Stimulated activated CD8-positive, alpha-beta memory T cell treated with anti-CD3 and anti-CD28 coated beads, Interleukin-7, amount 100 ng/mL, for 24 hours (primary cell): ENCODE measurements around the gene EME2.
"Not testable (repeated sequence)": the region's sequence is repeated elsewhere in the genome, so short reads cannot be mapped to it uniquely, and the experiment has no call there.

Source experiments
- DNase-seq: peaks from one replicate; pipeline ENCODE4 v3.0.0-alpha.2; 2020; ENCODE audit warnings: low read depth

Gene EME2

GRCh38 chr16:1772362-1772907 is at the start of gene EME2:
Gene EME2 (plus strand): TSS chr16:1772810. CDS start chr16:1773228, 418 bp downstream.
- DNase-seq, result no peak

- DNase-seq, result no peak
These were observed 49.0 kb upstream of the EME2 start for GRCh38 chr16:1723450-1724147.

- no peak for DNase-seq
These were observed 48.1 kb upstream of the EME2 start for GRCh38 chr16:1724491-1724890.

- DNase-seq, result no peak
These were observed 45.7 kb upstream of the EME2 start for GRCh38 chr16:1726661-1727502.

- DNase-seq, result no peak
These were observed 44.7 kb upstream of the EME2 start for GRCh38 chr16:1727651-1728624.

- DNase-seq, result no peak
These were observed 43.6 kb upstream of the EME2 start for GRCh38 chr16:1729026-1729425.

GRCh38 chr16:1729445-1729844 is 43.2 kb upstream of the EME2 start:
- DNase-seq, result no peak

- no peak for DNase-seq
These were observed 41.5 kb upstream of the EME2 start for GRCh38 chr16:1731073-1731472.

- no peak for DNase-seq
These were observed 41.0 kb upstream of the EME2 start for GRCh38 chr16:1731603-1732002.

- DNase-seq, result no peak
These were observed 40.5 kb upstream of the EME2 start for GRCh38 chr16:1732071-1732470.

GRCh38 chr16:1732551-1732987 is 40.0 kb upstream of the EME2 start:
- not testable (repeated sequence) for DNase-seq

- DNase-seq, result no peak
These were observed 38.5 kb upstream of the EME2 start for GRCh38 chr16:1734123-1734522.

GRCh38 chr16:1734816-1735215 is 37.8 kb upstream of the EME2 start:
- DNase-seq, result no peak

GRCh38 chr16:1740234-1740633 is 32.4 kb upstream of the EME2 start:
- no peak for DNase-seq

GRCh38 chr16:1740781-1741490 is 31.7 kb upstream of the EME2 start:
- no peak for DNase-seq

- DNase-seq, result no peak
These were observed 31.0 kb upstream of the EME2 start for GRCh38 chr16:1741553-1742165.

- DNase-seq, result no peak
These were observed 29.0 kb upstream of the EME2 start for GRCh38 chr16:1743376-1744337.

- DNase-seq, result no peak
These were observed 28.2 kb upstream of the EME2 start for GRCh38 chr16:1744338-1744840.

GRCh38 chr16:1745181-1745899 is 27.3 kb upstream of the EME2 start:
- no peak for DNase-seq
